Trophoblast cell (in vitro differentiated cells and primary cell): ENCODE data around the gene KIRREL3.

Source experiments
- DNase-seq, 2 donors: peaks; one replicate each; pipeline ENCODE4 v3.0.0-alpha.2; 2016
- H2AFZ ChIP-seq: 2 replicates; pipeline ENCODE4 v1.6.1; 2013; ENCODE audit warnings: low read length, moderate library complexity, mild to moderate bottlenecking; ENCODE audit not compliant: insufficient read depth, poor library complexity
- H2AK5ac ChIP-seq: 2 replicates; pipeline ENCODE4 v1.6.1; 2013; ENCODE audit warnings: mild to moderate bottlenecking, low read length
- H2BK120ac ChIP-seq: 2 replicates; pipeline ENCODE4 v1.6.1; 2013; ENCODE audit warnings: low read length, mild to moderate bottlenecking, moderate library complexity; ENCODE audit not compliant: insufficient read depth, poor library complexity
- H2BK12ac ChIP-seq: 2 replicates; pipeline ENCODE4 v1.6.1; 2013; ENCODE audit warnings: mild to moderate bottlenecking, low read length, moderate library complexity
- H2BK5ac ChIP-seq: 2 replicates; pipeline ENCODE4 v1.6.1; 2013; ENCODE audit warnings: low read length, low read depth, moderate library complexity, mild to moderate bottlenecking; ENCODE audit not compliant: poor library complexity
- H3K14ac ChIP-seq: 2 replicates; pipeline ENCODE4 v1.6.1; 2013; ENCODE audit warnings: mild to moderate bottlenecking, low read length
- H3K18ac ChIP-seq: 2 replicates; pipeline ENCODE4 v1.6.1; 2013; ENCODE audit warnings: mild to moderate bottlenecking, low read length
- H3K23ac ChIP-seq: 2 replicates; pipeline ENCODE4 v1.6.1; 2013; ENCODE audit warnings: low read length
- H3K27ac ChIP-seq: 2 replicates; pipeline ENCODE4 v1.5.1; 2013; ENCODE audit warnings: low read depth, mild to moderate bottlenecking, inconsistent platforms, low read length, moderate library complexity
- H3K27me3 ChIP-seq: 2 replicates; pipeline ENCODE4 v1.6.1; 2013; ENCODE audit warnings: inconsistent platforms, mild to moderate bottlenecking, low read length, moderate library complexity; ENCODE audit not compliant: insufficient read depth
- H3K36me3 ChIP-seq, 2 experiments: 1 replicate in 1 of 2; 2 replicates in 1 of 2; pipeline ENCODE4 v1.6.1; 2013; ENCODE audit warnings: low read length in 2 of 2, mild to moderate bottlenecking in 2 of 2, moderate library complexity in 1 of 2; ENCODE audit not compliant: insufficient read depth in 2 of 2, control insufficient read depth in 1 of 2
- H3K4ac ChIP-seq: 2 replicates; pipeline ENCODE4 v1.6.1; 2013; ENCODE audit warnings: low read depth, mild to moderate bottlenecking, low read length, moderate library complexity
- H3K4me1 ChIP-seq, 2 experiments: 1 replicate in 1 of 2; 2 replicates in 1 of 2; pipeline ENCODE4 v1.6.1; 2013; ENCODE audit warnings: low read length in 2 of 2, mild to moderate bottlenecking in 2 of 2, moderate library complexity in 1 of 2; ENCODE audit not compliant: insufficient read depth in 2 of 2, control insufficient read depth in 1 of 2
- H3K4me2 ChIP-seq: 2 replicates; pipeline ENCODE4 v1.6.1; 2013; ENCODE audit warnings: inconsistent platforms, mild to moderate bottlenecking, low read length, moderate library complexity
- H3K4me3 ChIP-seq: 2 replicates; pipeline ENCODE4 v1.5.1; 2013; ENCODE audit warnings: mild to moderate bottlenecking, low read depth, low read length, inconsistent platforms
- H3K79me1 ChIP-seq: one replicate; pipeline ENCODE4 v1.6.1; 2013; ENCODE audit warnings: low read length
- H3K79me2 ChIP-seq: 2 replicates; pipeline ENCODE4 v1.6.1; 2013; ENCODE audit warnings: low read length, mild to moderate bottlenecking; ENCODE audit not compliant: control insufficient read depth, insufficient read depth, poor library complexity
- H3K9ac ChIP-seq: 2 replicates; pipeline ENCODE4 v1.6.1; 2013; ENCODE audit warnings: mild to moderate bottlenecking, low read length
- H3K9me3 ChIP-seq: 2 replicates; pipeline ENCODE4 v1.6.1; 2013; ENCODE audit warnings: low read depth, mild to moderate bottlenecking, control low read depth, inconsistent platforms, low read length; ENCODE audit not compliant: insufficient read depth
- H4K12ac ChIP-seq: 2 replicates; pipeline ENCODE4 v1.6.1; 2013; ENCODE audit warnings: low read depth, mild to moderate bottlenecking, low read length, moderate library complexity
- H4K8ac ChIP-seq: 2 replicates; pipeline ENCODE4 v1.6.1; 2013; ENCODE audit warnings: low read depth, mild to moderate bottlenecking, low read length, moderate library complexity
- H4K91ac ChIP-seq: one replicate; pipeline ENCODE4 v1.6.1; 2013; ENCODE audit warnings: low read depth, mild to moderate bottlenecking, low read length, moderate library complexity
- WGBS: extraction: QIAGEN DNeasy Blood & Tissue Kit; methylation state at CpG from one replicate; pipeline ENCODE4 v1.1.7; 2013; ENCODE audit warnings: missing lambda C conversion rate; ENCODE audit not compliant: insufficient read length, insufficient coverage; ENCODE audit errors: extremely low coverage; 5-methylcytosine and 5-hydroxymethylcytosine counted together

The KIRREL3 gene

GRCh38 chr11:126546191-126546590, 454.4 kb downstream of the KIRREL3 start:
- no CpG with 5 or more reads among the region's 2 CpGs for WGBS
- H3K79me1 ChIP-seq = no peaks in the 10 kb centered on the region
- H3K4ac ChIP-seq = no peak overlapping the region
- H3K4me2 ChIP-seq = no peak overlapping the region
- no peak overlapping the region for H2BK5ac ChIP-seq
- no peak overlapping the region for H2BK12ac ChIP-seq
- H3K14ac ChIP-seq = no peak overlapping the region
- H3K4me3 ChIP-seq = no peak overlapping the region
- H4K8ac ChIP-seq = no peak overlapping the region
- H3K9me3 ChIP-seq = no peaks in the 10 kb centered on the region
- no peaks in the 10 kb centered on the region for H3K27me3 ChIP-seq
- H3K36me3 ChIP-seq = no peaks in the 10 kb centered on the region
- peaks cover 2 to 3% of the 10 kb centered on the region in 2 experiments for H3K4me1 ChIP-seq
- no peak overlapping the region for H2BK120ac ChIP-seq
- H4K91ac ChIP-seq = no peak overlapping the region
- no peak overlapping the region for H3K9ac ChIP-seq
- DNase-seq = no peak
- no peak overlapping the region for H3K23ac ChIP-seq
- H3K27ac ChIP-seq = no peak overlapping the region
- H4K12ac ChIP-seq = no peak overlapping the region
- H3K18ac ChIP-seq = no peak overlapping the region
- no peak overlapping the region for H2AFZ ChIP-seq
- H2AK5ac ChIP-seq = no peak overlapping the region
- H3K79me2 ChIP-seq = no peaks in the 10 kb centered on the region

DNA sequence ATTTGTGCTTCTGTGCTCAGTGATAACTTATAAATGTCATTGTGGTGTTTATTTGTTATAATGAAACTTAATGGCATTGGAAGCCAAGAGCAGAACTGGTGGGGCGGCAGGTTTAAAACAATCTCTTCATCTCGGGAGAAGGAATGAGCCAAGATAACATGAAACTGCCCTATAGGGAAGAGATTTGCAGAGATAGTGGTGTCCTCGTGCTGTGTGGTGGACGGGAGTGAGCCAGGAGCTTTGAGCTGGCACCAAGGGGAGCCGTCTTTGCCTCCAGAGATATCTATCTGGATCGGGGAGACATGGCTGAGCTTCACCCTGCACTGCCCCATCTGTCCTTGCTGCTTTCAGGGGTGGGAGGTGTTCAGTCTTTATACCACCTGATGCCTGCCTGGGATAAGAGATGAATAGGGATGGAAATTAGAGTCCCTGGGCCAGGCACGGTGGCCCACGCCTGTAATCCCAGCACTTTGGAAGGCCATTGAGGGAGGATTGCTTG, 455.5 kb downstream of the KIRREL3 start:
- Histone ChIP-seq H3K79me1 (no peaks in the 10 kb centered on the region), H3K18ac (no peak overlapping the region), H2BK5ac (no peak overlapping the region), H2AK5ac (no peak overlapping the region), H4K91ac (no peak overlapping the region), H2BK120ac (no peak overlapping the region), H3K4me2 (no peak overlapping the region), H3K4me1 (peaks cover 2 to 3% of the 10 kb centered on the region in 2 experiments), H3K36me3 (no peaks in the 10 kb centered on the region), H3K4me3 (no peak overlapping the region), H3K27ac (no peak overlapping the region), H3K79me2 (no peaks in the 10 kb centered on the region), H3K9me3 (no peaks in the 10 kb centered on the region), H3K27me3 (no peaks in the 10 kb centered on the region), H4K8ac (no peak overlapping the region), H3K23ac (no peak overlapping the region), H2AFZ (no peak overlapping the region), H4K12ac (no peak overlapping the region), H3K4ac (no peak overlapping the region), H3K9ac (no peak overlapping the region), H3K14ac (no peak overlapping the region), H2BK12ac (no peak overlapping the region)
- no peak for DNase-seq
- no CpG with 5 or more reads among the region's 8 CpGs for whole genome bisulfite sequencing

GRCh38 chr11:126544108-126545056, 456.2 kb downstream of the KIRREL3 start:
- H3K18ac ChIP-seq = no peak overlapping the region
- no peak overlapping the region for H3K9ac ChIP-seq
- no peaks in the 10 kb centered on the region for H3K27me3 ChIP-seq
- H2AFZ ChIP-seq = no peak overlapping the region
- H3K14ac ChIP-seq = no peak overlapping the region
- WGBS = no CpG with 5 or more reads among the region's 15 CpGs
- no peak overlapping the region for H2BK120ac ChIP-seq
- H2BK5ac ChIP-seq = no peak overlapping the region
- no peak overlapping the region for H3K23ac ChIP-seq
- no peak overlapping the region for H4K91ac ChIP-seq
- peaks cover 2 to 3% of the 10 kb centered on the region in 2 experiments for H3K4me1 ChIP-seq
- H3K79me1 ChIP-seq = no peaks in the 10 kb centered on the region
- no peaks in the 10 kb centered on the region for H3K79me2 ChIP-seq
- no peak overlapping the region for H3K4me3 ChIP-seq
- no peaks in the 10 kb centered on the region for H3K36me3 ChIP-seq
- H3K4me2 ChIP-seq = no peak overlapping the region
- no peak overlapping the region for H3K27ac ChIP-seq
- H3K9me3 ChIP-seq = no peaks in the 10 kb centered on the region
- H2AK5ac ChIP-seq = no peak overlapping the region
- no peak overlapping the region for H3K4ac ChIP-seq
- H4K8ac ChIP-seq = no peak overlapping the region
- no peak for DNase-seq
- H4K12ac ChIP-seq = no peak overlapping the region
- H2BK12ac ChIP-seq = no peak overlapping the region

- no peak for DNase-seq
- WGBS = no CpG with 5 or more reads among the region's 7 CpGs
These were observed 456.9 kb downstream of the KIRREL3 start for GRCh38 chr11:126543691-126544090.

More at GRCh38 chr11:126543691-126544090, 456.9 kb downstream of the KIRREL3 start:
- H4K12ac ChIP-seq = no peak overlapping the region
- no peak overlapping the region for H3K14ac ChIP-seq
- no peak overlapping the region for H2AK5ac ChIP-seq
- H3K79me2 ChIP-seq = no peaks in the 10 kb centered on the region
- no peak overlapping the region for H2BK12ac ChIP-seq
- H3K23ac ChIP-seq = no peak overlapping the region
- H3K4me1 ChIP-seq = peaks cover 2 to 3% of the 10 kb centered on the region in 2 experiments
- no peak overlapping the region for H4K8ac ChIP-seq
- no peak overlapping the region for H3K18ac ChIP-seq
- no peak overlapping the region for H3K4me2 ChIP-seq
- no peaks in the 10 kb centered on the region for H3K36me3 ChIP-seq
- no peak overlapping the region for H2AFZ ChIP-seq
- no peak overlapping the region for H3K4ac ChIP-seq
- H2BK120ac ChIP-seq = no peak overlapping the region
- H3K27me3 ChIP-seq = no peaks in the 10 kb centered on the region
- no peak overlapping the region for H2BK5ac ChIP-seq
- H3K4me3 ChIP-seq = no peak overlapping the region
- no peaks in the 10 kb centered on the region for H3K79me1 ChIP-seq
- no peak overlapping the region for H3K9ac ChIP-seq
- H4K91ac ChIP-seq = no peak overlapping the region
- H3K9me3 ChIP-seq = no peaks in the 10 kb centered on the region
- H3K27ac ChIP-seq = no peak overlapping the region
